Karpas-422 (cell line): ENCODE data around the gene CSNK1A1L. TPM values are rescaled to one million over a fixed set of nuclear protein-coding genes. Genes with fewer than 3 reads are reported as not detected.

Source experiments
- DNase-seq: peaks from one replicate; pipeline ENCODE4 v3.0.0-alpha.2; 2015
- H2AFZ ChIP-seq: fragments of 200-600 bp; sonication (generic); 2 replicates; pipeline ENCODE4 v1.6.1; 2014; ENCODE audit warnings: antibody characterized with exemption, low read length, mixed read lengths
- H3K27ac ChIP-seq: fragments of 200-600 bp; sonication (generic); 2 replicates; pipeline ENCODE4 v1.5.1; 2014; ENCODE audit warnings: mild to moderate bottlenecking, low read length, moderate library complexity
- H3K27me3 ChIP-seq: fragments of 200-600 bp; sonication (generic); 2 replicates; pipeline ENCODE4 v1.6.1; 2014; ENCODE audit warnings: low read length, mixed read lengths
- H3K36me3 ChIP-seq: fragments of 200-600 bp; sonication (generic); 2 replicates; pipeline ENCODE4 v1.6.1; 2014; ENCODE audit warnings: low read length, mixed read lengths; ENCODE audit not compliant: insufficient read depth
- H3K4me1 ChIP-seq: fragments of 200-600 bp; sonication (generic); 2 replicates; pipeline ENCODE4 v1.6.1; 2014; ENCODE audit warnings: mild to moderate bottlenecking, low read length, mixed read lengths
- H3K4me2 ChIP-seq: fragments of 200-600 bp; sonication (generic); 2 replicates; pipeline ENCODE4 v1.6.1; 2014; ENCODE audit warnings: low read length, low read depth, mild to moderate bottlenecking; ENCODE audit not compliant: poor library complexity, severe bottlenecking
- H3K4me3 ChIP-seq: fragments of 200-600 bp; sonication (generic); 2 replicates; pipeline ENCODE4 v1.5.1; 2014; ENCODE audit warnings: mild to moderate bottlenecking, antibody characterized with exemption, low read length, mixed read lengths
- H3K79me2 ChIP-seq: fragments of 200-600 bp; sonication (generic); 2 replicates; pipeline ENCODE4 v1.6.1; 2014; ENCODE audit warnings: mild to moderate bottlenecking, low read length, mixed read lengths
- H3K9ac ChIP-seq: fragments of 200-600 bp; sonication (generic); 2 replicates; pipeline ENCODE4 v1.6.0; 2014; ENCODE audit warnings: low read length
- H3K9me2 ChIP-seq: fragments of 200-600 bp; sonication (generic), shearing (Covaris generic); replicated peaks from 2 replicates; pipeline ENCODE4 v1.6.0; 2014; ENCODE audit warnings: mild to moderate bottlenecking, low read length, moderate library complexity; ENCODE audit not compliant: insufficient read depth
- H3K9me3 ChIP-seq: fragments of 300-700, 200-600 bp; sonication (generic); 2 replicates; pipeline ENCODE4 v1.6.1; 2014; ENCODE audit warnings: low read length, mixed read lengths
- H4K20me1 ChIP-seq: fragments of 200-600 bp; sonication (generic); 2 replicates; pipeline ENCODE4 v1.6.1; 2014; ENCODE audit warnings: mild to moderate bottlenecking, antibody characterized with exemption, low read length, low read depth; ENCODE audit not compliant: insufficient read depth
- total RNA-seq: library from RNA; depleted of rRNA; stranded (reverse); fragments of >200 nt; shearing (Covaris generic); gene quantifications from 2 replicates; pipeline ENCODE4 v1.2.3, GENCODE V29; 2014; ENCODE audit warnings: low replicate concordance; rRNA removed

CSNK1A1L gene
- total RNA-seq: not detected in 2 replicates

GRCh38 chr13:37105251-37105714 is at the start of gene CSNK1A1L:
Gene CSNK1A1L, minus strand, starts transcription at chr13:37105664. Its CDS starts 408 bp downstream, at chr13:37105256.
- Histone ChIP-seq H4K20me1 (no peaks in the 10 kb centered on the region), H3K36me3 (no peaks in the 10 kb centered on the region), H3K9me2 (no peaks in the 10 kb centered on the region), H2AFZ (no peak within 1 kb of the TSS), H3K9ac (no peak within 1 kb of the TSS), H3K4me3 (no peak within 1 kb of the TSS), H3K27ac (no peak within 1 kb of the TSS), H3K4me2 (no peak within 1 kb of the TSS), H3K27me3 (no peaks in the 10 kb centered on the region), H3K4me1 (no peaks in the 10 kb centered on the region), H3K9me3 (no peaks in the 10 kb centered on the region), H3K79me2 (no peaks in the 10 kb centered on the region)
- no peak for DNase-seq

- Histone ChIP-seq H2AFZ (no peak overlapping the region), H3K4me3 (no peak overlapping the region), H3K4me2 (no peak overlapping the region), H3K27ac (no peak overlapping the region), H3K27me3 (no peaks in the 10 kb centered on the region), H3K9ac (no peak overlapping the region), H3K9me3 (no peaks in the 10 kb centered on the region), H3K79me2 (no peaks in the 10 kb centered on the region), H3K9me2 (no peaks in the 10 kb centered on the region), H4K20me1 (no peaks in the 10 kb centered on the region), H3K36me3 (no peaks in the 10 kb centered on the region), H3K4me1 (no peaks in the 10 kb centered on the region)
- no peak for DNase-seq
Observed at GRCh38 chr13:37149380-37149779, 43.9 kb upstream of the CSNK1A1L start.

GRCh38 chr13:37148501-37148900 is 43.0 kb upstream of the CSNK1A1L start:
- Histone ChIP-seq H3K36me3 (no peaks in the 10 kb centered on the region), H2AFZ (no peak overlapping the region), H3K79me2 (no peaks in the 10 kb centered on the region), H4K20me1 (no peaks in the 10 kb centered on the region), H3K27me3 (no peaks in the 10 kb centered on the region), H3K9ac (no peak overlapping the region), H3K9me2 (no peaks in the 10 kb centered on the region), H3K4me1 (no peaks in the 10 kb centered on the region), H3K4me3 (no peak overlapping the region), H3K4me2 (no peak overlapping the region), H3K27ac (no peak overlapping the region), H3K9me3 (no peaks in the 10 kb centered on the region)
- no peak for DNase-seq

GRCh38 chr13:37144661-37145060 is 39.2 kb upstream of the CSNK1A1L start:
- Histone ChIP-seq H3K9me3 (no peaks in the 10 kb centered on the region), H2AFZ (no peak overlapping the region), H3K79me2 (no peaks in the 10 kb centered on the region), H3K36me3 (no peaks in the 10 kb centered on the region), H3K9ac (no peak overlapping the region), H3K4me2 (no peak overlapping the region), H4K20me1 (no peaks in the 10 kb centered on the region), H3K4me1 (no peaks in the 10 kb centered on the region), H3K27me3 (no peaks in the 10 kb centered on the region), H3K9me2 (no peaks in the 10 kb centered on the region), H3K4me3 (no peak overlapping the region), H3K27ac (no peak overlapping the region)
- DNase-seq: no peak

- Histone ChIP-seq H3K36me3 (no peaks in the 10 kb centered on the region), H3K9ac (no peak overlapping the region), H4K20me1 (no peaks in the 10 kb centered on the region), H3K4me3 (no peak overlapping the region), H3K27me3 (no peaks in the 10 kb centered on the region), H3K27ac (no peak overlapping the region), H3K9me2 (no peaks in the 10 kb centered on the region), H3K4me2 (no peak overlapping the region), H3K4me1 (no peaks in the 10 kb centered on the region), H3K9me3 (no peaks in the 10 kb centered on the region), H3K79me2 (no peaks in the 10 kb centered on the region), H2AFZ (no peak overlapping the region)
- no peak for DNase-seq
Observed at GRCh38 chr13:37143911-37144310, 38.4 kb upstream of the CSNK1A1L start.

- Histone ChIP-seq H3K27me3 (no peaks in the 10 kb centered on the region), H3K27ac (no peak overlapping the region), H3K4me1 (no peaks in the 10 kb centered on the region), H3K9me3 (no peaks in the 10 kb centered on the region), H4K20me1 (no peaks in the 10 kb centered on the region), H3K9ac (no peak overlapping the region), H3K9me2 (no peaks in the 10 kb centered on the region), H3K36me3 (no peaks in the 10 kb centered on the region), H3K4me2 (no peak overlapping the region), H3K4me3 (no peak overlapping the region), H3K79me2 (no peaks in the 10 kb centered on the region), H2AFZ (no peak overlapping the region)
- DNase-seq: no peak
Observed at GRCh38 chr13:37142877-37143276, 37.4 kb upstream of the CSNK1A1L start.

- H3K9ac ChIP-seq: no peak overlapping the region
Observed at GRCh38 chr13:37141011-37141410, 35.5 kb upstream of the CSNK1A1L start.

GRCh38 chr13:37139356-37139755 is 33.9 kb upstream of the CSNK1A1L start:
- no peak overlapping the region for H3K4me3 ChIP-seq
- DNase-seq: no peak
- H2AFZ ChIP-seq: no peak overlapping the region
- no peaks in the 10 kb centered on the region for H3K4me1 ChIP-seq
- no peaks in the 10 kb centered on the region for H3K36me3 ChIP-seq
- H3K4me2 ChIP-seq: no peak overlapping the region
- H3K79me2 ChIP-seq: no peaks in the 10 kb centered on the region
- no peaks in the 10 kb centered on the region; the same call in 1 of the 2 replicates for H3K27me3 ChIP-seq
- H3K27ac ChIP-seq: no peak overlapping the region
- H3K9me2 ChIP-seq: no peaks in the 10 kb centered on the region
- H3K9ac ChIP-seq: no peak overlapping the region
- H4K20me1 ChIP-seq: no peaks in the 10 kb centered on the region
- no peaks in the 10 kb centered on the region for H3K9me3 ChIP-seq

More at GRCh38 chr13:37141011-37141410, 35.5 kb upstream of the CSNK1A1L start:
- no peak overlapping the region for H3K4me3 ChIP-seq
- no peaks in the 10 kb centered on the region for H3K4me1 ChIP-seq
- H3K9me2 ChIP-seq: no peaks in the 10 kb centered on the region
- H3K27me3 ChIP-seq: no peaks in the 10 kb centered on the region
- H3K9me3 ChIP-seq: no peaks in the 10 kb centered on the region
- H3K4me2 ChIP-seq: no peak overlapping the region
- DNase-seq: no peak
- no peak overlapping the region for H2AFZ ChIP-seq
- no peak overlapping the region for H3K27ac ChIP-seq
- no peaks in the 10 kb centered on the region for H3K79me2 ChIP-seq
- no peaks in the 10 kb centered on the region for H4K20me1 ChIP-seq
- H3K36me3 ChIP-seq: no peaks in the 10 kb centered on the region

GRCh38 chr13:37138926-37139325 is 33.5 kb upstream of the CSNK1A1L start:
- H3K9me2 ChIP-seq: no peaks in the 10 kb centered on the region
- H3K27me3 ChIP-seq: no peaks in the 10 kb centered on the region; the same call in 1 of the 2 replicates
- no peak overlapping the region for H2AFZ ChIP-seq
- H3K4me1 ChIP-seq: no peaks in the 10 kb centered on the region
- no peaks in the 10 kb centered on the region for H3K9me3 ChIP-seq
- DNase-seq: no peak
- H3K79me2 ChIP-seq: no peaks in the 10 kb centered on the region
- H4K20me1 ChIP-seq: no peaks in the 10 kb centered on the region
- H3K9ac ChIP-seq: no peak overlapping the region
- H3K4me2 ChIP-seq: no peak overlapping the region
- H3K27ac ChIP-seq: no peak overlapping the region
- H3K36me3 ChIP-seq: no peaks in the 10 kb centered on the region
- no peak overlapping the region for H3K4me3 ChIP-seq
